ENCODE measurements around the gene RBMS3.
A peak's percentile ranks its signal among the peaks of the same experiment; 100 is the strongest.

The RBMS3 gene

DNA sequence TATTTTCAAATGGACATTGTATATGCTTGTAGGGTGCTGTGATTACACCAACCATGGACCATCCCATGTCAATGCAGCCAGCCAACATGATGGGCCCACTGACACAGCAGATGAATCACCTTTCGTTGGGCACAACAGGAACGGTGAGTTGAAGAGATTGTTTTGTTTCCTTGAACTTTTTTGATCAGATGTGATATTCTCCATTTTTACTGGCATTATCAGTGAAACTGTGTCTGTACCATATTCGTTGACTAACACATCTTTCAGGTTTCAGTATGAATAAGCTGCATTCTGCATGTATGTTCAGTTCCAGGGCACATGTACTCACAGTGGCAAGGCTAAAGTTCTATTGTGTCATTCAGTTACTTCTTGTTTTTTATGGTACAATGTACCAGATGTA is 655.2 kb downstream of the RBMS3 start:
- DNase-seq (ENCODE audit: low spot score): no peak

DNA sequence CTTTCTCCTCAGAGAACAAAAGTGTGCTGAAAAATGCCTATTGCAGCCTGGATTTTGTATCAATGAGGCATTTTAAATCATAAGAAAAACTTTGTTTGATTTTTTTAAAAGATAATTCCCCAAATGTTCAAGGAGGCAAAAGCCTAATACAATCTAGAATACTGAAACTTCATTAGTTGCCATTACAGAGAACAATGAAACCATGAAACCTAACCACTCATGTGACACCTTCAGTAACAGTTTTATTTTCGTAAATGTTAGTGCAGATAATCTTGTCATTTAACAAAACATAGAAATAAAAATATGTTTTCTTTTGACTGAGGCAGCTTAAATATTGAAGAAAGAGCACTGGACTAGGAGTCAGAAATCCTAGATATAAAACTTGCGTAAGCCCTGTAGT is 655.9 kb downstream of the RBMS3 start:
- no peak for DNase-seq (ENCODE audit: low spot score)

DNA sequence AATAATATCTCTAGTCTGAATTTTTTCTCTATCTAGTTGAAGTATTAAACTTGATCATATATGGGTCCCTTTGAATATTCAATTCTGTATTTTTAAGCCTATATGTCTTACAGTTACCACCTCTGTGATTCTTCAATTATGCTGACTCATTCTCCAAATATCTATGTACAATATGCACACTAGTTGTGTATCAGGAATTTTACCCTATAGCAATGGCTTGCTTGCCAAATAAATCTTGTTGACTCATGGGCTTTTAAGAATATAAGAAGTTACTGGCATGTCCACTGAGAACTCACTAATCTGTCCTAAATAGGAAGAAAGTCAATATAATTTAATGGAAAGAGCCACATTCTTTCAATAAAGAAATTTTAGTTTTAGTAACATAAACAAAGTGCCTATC is 656.3 kb downstream of the RBMS3 start:
- DNase-seq (ENCODE audit: low spot score): no peak

DNA sequence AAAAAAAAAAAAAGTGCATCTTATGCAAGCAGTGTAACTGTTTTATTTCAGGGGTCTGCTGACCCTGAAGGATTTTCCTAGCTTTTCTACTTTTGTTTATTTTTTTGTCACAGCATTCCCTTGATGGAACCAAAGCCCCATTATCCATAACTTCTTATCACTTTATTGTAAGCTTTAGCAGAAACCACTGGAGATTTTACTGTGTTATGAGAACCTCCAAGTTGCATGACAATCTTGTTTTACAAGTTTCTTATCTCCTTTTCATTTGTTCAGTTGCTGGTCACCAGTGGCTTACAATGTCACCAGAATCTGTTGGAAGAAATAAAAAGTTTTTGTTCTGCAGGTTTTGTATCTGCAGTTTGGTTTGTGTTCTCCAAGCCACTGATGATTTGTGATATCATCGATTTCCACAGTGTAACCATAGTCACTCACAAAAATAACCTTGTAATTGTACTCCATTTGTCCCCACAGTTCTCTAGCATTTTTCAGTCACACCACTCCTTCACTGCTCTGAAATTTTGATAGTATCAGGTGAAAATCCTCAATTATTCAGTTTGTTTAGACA is 660.0 kb downstream of the RBMS3 start:
- DNase-seq (ENCODE audit: low spot score): no peak

DNA sequence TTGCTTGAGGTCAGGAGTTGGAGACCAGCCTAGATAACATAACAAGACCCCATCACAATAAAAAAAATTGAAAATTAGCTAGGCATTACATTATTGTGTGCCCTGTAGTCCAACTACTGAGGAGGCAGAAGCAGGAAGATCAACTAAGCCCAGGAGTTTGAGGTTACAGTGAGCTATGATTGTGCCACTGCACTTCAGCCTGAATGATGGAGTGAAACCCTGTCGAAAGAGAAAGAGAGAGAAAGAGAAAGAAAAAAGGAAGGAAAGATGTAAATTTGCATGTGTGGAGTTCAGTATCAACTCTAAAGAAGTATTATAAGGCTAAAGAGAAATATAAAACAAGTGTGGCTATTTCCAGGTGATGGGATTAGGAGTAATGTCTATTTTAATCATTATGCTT is 661.4 kb downstream of the RBMS3 start:
- no peak for DNase-seq (ENCODE audit: low spot score)

DNA sequence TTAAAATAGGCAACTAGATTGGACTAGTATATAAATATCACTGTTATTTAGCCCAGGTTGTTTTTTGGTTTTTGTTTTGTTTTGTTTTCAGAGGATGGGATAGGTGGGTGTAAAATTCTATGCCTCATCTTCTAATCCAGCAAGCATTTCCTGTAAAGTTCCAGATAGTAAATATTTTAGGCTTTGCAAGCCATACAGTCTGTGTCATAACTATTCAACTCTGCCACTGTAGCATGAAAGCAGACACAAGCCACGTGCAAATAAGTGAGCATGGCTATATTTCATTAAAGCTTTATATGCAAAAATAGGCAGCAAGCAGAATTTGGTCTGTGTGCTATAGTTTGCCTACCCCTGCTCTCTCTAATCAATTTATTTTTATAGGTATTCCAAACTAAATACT is 668.3 kb downstream of the RBMS3 start:
- no peak for DNase-seq (ENCODE audit: low spot score)

DNA sequence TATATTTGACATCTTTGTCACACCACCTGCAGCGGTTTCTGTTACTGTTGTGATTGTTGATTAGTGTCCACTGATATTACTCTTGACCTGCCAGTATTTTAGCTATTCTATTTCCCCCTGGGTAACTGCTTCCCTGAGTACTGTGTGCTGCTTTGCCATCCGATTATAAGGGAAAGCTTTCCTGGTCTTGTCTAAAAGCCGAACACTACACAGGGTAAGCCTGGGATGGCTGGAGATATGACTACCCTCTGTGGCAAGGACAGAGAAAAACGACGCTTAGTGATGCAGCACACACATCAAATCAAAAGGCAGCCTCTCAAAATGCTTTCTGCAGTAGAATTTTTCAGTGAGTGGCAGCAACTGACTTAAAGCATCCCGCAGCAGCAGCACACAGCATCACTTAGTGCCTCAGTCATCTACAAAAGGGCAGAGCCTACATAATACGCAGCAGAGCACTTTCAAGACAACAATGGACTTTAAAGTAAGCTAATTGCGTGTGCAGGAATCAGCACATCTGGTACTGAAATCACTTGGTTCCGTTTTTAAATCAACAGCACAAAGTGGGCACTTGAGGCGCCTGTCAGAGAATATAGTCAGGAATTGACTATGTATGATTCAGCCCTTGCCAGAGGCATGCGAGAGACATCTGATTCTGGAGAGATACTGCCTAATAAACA is 669.2 kb downstream of the RBMS3 start:
- DNase-seq (ENCODE audit: low spot score): peak; percentile 49

DNA sequence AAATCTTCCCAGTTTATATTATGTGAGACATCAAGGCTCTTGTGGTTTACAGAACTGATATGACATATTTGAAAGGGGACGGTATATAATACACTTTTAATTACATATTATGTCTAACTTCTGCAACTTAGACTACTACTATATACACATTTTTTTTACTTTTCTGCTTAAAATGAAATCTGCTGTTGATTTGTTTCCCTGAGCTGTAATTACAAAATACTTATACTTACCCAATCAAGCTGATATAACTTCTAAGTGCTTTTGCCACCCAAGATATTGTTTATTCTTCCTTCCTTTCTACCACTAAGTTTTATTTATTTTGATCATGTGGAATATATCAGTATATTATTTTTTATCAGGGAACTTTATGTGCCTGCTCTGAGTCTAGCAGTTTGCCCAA is 671.6 kb downstream of the RBMS3 start:
- DNase-seq (ENCODE audit: low spot score): no peak

DNA sequence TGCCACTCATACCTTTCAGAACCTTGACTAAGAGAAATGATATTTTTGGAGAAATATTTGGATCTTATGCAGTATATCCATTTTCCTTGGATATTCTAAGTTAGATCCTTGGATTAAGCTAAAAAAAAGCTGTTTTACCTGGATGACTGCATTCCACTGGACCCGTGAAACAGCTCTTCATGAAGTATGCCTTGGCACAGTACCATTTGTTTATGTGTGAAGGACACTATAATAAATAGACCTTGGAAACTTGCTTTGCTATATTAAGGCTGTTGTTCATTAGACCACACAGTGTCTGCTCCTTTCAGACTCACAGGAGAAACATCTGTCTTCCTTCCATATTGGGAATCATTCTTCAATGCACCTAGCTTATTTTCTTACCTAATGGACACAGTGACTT is 674.5 kb downstream of the RBMS3 start:
- no peak for DNase-seq (ENCODE audit: low spot score)

DNA sequence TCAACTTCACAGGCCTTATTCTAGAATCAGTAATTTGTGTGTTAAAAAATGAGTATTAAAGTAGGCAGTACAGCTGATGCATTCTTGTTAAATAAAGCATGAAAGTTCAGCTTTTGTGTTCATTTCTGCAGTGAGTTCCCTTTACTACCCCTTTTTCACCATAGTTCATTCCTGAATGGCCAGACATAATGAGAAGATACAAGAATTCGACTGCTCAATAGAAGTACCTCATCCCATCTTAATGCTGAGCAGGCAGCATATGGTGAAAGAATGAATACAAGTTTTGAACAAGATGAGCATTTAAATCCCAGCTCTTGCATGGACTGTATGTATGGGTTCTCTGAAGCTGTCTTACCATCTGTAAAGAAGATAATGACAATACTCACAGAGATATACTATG is 677.9 kb downstream of the RBMS3 start:
- no peak for DNase-seq (ENCODE audit: low spot score)

DNA sequence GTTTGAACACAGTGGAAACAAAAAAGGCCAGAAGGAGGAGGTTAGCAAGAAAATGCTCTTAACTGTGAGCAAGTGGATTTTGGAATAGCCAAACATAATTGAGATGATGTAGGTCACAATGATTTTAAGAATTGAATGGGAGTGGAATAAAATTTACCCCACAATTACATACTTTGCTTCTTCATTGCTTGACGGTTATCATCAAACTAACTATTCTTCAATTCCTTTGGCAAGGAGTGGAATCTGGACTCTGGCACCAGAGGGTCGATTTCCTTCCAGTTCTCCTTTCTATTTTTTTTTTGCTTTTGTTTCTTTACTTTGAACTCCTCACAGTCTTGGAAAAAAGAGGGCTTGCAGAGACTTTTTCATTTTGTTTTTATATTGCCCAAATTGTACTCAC is 691.0 kb downstream of the RBMS3 start:
- no peak for DNase-seq (ENCODE audit: low spot score)

DNA sequence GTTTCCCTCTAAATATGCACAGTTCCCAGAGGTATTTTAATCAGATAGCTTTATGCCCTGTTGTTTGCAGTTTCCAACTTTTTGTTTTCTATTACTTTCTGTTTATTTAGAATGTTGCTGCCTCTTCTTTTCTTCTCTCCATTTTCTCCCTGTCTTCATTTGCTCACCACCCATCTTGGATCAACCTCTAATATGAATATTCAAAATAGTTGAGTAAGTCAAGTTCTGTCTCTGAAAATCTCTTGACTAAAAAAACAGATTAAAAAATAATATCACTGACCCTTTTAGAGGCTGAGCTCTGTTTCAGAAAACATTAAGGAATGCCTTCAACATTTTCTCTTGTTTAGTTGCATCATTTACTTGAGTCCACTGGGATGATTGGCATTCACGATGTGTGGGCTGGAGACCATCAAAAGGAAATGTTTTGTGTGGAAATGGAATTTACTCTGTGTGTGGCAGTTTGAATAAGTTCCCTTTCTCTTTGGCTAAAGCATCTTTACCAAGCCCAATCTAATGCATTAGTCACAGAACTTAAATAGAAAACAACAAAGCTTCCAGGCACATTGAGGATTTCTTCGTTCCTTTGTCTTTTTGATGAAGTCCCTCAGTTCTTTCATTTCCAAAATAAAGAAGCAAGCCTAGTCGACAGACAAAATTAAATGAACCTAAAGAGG is 691.6 kb downstream of the RBMS3 start:
- DNase-seq (ENCODE audit: low spot score): no peak

DNA sequence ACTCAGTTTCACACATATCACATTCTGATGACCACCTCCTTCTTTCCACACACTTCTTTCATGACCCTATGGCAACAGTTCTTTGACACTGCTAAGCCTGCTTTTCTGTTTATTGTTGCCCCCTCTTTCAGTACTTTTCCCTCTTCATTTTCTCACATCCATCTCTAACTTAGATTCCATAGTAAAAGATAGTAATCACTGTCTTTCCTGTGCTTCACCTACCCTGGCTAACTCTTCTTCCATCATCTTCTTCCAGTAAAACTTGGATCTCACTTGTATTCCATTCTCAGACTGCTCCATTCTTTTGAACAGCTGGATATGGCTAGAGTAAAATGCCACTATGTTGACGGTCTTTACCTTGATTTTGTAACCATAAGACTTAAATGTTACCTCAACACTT is 692.9 kb downstream of the RBMS3 start:
- DNase-seq (ENCODE audit: low spot score): no peak

DNA sequence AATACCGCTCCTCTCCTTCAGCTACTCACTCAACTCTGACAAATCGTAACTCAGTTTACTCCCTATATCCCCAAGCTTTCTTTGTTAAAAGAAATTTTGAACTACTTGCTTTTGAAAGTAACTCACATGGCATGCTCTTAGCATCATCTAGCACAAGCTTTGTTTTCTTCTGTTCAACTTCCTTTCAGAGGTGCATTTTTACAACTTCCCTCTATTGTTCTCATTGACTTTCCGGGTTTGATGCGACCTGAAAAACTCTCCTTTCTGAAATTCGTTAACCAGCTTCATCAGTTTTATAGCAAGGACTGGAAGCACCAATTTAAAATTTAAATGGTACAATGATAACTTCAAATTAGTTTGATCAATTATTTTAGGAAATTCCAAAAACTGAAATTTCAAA is 696.0 kb downstream of the RBMS3 start:
- no peak for DNase-seq (ENCODE audit: low spot score)

DNA sequence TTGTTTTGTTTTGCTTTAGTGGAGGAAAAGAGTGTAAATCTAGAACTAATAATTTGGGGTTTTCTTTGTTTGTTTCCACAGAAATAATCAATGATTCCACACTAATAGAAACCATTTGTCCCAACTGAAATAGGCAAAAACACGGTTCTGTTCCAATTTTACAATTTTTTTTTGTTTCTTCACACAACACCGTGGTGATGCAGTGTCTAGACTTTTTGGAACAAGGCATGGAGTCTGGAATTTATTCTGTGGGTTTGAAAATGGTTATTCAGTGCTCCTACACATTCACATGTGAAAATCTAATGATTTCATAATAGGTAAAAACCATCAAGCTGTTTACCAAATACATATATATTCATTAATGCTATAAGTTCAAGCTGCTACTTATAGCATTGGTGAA is 696.5 kb downstream of the RBMS3 start:
- DNase-seq (ENCODE audit: low spot score): no peak

DNA sequence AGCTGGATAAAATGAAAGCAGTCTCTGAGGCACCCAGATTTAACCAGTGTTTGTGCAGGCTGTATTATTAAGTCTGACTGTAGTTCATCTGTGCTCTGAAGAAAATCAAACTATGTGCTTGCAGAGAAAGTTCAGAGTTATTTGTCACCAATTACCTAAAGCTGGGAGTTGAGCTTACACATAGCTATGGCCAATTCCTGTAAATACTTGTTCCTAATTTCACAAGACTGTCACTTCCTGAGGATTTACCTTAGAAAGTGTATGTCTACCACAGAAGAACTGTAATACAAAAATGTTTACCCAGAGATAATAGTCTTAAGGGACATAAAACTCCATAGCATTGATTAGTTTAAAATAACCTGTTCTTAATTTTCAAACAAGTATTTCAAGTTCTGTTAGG is 697.2 kb downstream of the RBMS3 start:
- no peak for DNase-seq (ENCODE audit: low spot score)

DNA sequence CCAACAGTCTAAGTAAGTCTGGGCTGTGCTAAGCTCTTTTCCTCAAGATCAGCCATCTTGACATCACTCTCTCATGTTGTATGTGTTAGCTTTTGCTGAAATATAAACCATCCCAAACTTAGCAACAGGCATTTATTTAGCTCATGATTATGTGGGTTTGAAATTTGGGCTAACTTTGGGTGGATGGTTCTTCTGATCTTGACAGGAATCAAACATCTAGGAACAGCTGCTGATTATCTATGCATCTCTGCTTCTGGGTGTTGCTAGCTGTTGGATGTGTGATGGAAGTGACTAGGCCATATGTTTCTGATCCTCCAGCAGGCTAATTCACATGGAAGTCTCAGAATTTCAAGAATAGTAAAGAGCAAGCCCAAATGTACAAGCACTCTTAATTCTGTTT is 710.3 kb downstream of the RBMS3 start:
- DNase-seq (ENCODE audit: low spot score): no peak

DNA sequence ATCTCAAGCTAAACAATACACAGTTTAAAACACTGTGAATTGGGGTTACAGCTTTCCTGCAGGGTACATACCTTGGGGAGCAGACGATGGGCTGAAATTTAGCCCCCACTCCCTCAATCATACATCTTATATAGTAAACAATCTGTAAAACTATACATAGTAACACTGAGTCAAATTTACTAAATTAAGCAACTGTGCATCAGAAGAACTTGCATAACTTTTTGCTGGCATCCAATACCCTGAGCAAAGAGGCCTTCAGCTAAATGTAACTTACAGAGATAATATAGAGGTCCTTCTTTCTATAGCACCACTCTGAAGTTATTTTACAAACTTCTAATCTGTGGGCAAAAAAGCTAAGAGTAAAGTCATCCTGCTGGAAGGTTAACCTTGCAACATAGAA is 721.9 kb downstream of the RBMS3 start:
- DNase-seq (ENCODE audit: low spot score): no peak

DNA sequence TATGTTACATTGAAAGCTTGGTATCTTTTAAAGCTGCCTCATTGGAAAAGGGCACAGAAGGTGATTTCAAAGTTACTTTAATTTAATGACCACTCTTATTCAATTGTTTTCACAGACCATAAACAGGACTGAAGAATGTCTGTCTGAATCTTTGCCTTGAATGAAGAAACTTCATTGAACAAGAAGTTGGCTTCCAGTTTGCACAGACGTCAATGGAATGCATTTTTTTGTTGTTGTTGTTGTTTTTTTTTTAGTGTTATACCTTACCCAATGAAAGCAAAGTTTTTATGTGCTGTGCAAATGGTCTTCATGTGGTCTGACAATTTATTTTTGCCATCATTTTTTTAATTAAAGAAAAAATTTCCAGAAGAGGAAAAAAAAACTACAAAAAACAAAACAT is 722.9 kb downstream of the RBMS3 start:
- DNase-seq (ENCODE audit: low spot score): no peak

DNA sequence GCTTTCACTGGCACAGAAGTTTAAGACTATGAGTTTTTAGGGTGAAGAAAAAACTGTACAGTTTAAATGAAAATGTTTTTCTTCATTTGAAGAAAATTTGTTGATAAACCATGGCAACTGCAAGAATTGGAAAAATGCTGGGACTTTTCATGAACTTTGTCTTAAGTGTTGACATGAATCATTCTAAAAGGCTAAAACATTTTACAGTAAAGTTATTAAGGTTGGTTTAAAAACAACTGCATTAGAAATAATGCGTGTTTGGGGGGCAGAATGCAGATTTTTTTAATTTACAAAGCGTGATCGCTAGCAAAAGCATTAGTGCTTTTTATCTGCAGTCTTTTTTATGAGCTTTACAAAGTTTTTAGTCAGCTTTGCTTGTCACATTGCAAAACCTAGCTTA is 723.6 kb downstream of the RBMS3 start:
- no peak for DNase-seq (ENCODE audit: low spot score)

DNA sequence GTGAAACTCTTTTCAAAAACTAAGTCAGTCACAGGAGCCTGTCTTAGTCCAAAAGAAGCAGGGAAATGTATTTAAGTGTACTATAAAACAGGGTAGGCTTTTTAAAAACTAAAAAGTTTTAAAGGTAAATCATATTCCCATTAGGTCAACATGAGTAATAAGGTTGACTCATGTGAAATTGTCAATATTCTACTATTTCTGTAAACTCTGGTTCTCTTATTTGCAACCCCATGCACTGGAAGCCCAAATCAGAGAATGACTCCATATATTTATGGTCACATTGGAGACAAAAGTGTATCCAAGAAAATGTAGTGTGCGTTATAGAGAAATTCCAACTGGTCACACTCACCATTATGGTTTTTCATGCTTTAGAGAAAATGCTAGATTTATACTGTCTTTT is 725.2 kb downstream of the RBMS3 start:
- DNase-seq (ENCODE audit: low spot score): no peak

DNA sequence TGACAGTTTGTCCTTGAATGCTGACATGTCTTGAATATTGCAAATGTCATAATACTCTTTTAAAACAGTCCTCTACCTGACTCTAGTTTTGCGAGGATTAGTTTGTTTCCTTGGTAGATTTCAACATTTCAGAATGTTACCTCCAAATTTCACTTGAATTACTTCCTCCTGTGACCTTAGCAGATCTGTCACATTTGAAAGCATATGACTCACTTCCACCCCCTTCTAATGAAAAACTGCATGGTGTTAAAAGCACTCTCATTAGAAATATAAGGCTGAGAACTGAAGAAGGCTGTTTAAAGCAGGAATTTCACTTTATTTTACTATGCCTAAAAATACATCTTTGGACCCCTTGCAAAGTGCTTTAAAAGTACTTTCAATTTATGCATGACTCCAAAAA is 726.8 kb downstream of the RBMS3 start:
- DNase-seq (ENCODE audit: low spot score): no peak

DNA sequence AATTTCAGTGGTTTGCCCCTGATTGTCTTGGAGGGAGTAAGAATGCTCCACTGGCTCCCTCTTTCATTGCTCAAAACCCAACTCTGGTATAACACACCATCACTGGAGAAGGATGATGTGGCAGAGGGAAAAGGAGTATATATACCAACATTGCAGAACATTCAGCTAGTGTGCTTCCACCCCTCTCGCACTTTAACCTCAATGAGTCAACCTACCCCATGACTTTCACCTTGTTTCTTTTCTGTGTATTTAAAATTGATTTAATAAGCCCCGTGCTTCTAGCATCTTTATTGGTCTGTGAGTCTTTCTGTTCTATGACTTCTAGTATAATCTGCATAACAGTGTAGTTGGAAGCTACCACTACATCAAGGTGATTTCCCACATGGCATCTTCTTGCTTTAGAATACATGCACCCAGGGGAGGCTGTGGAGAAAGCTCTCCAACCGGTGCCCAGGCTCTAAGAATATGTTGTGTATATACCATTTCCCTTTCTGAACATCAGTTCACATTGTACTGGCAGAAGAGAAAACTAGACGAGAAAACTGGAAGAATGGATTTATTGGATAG is 730.4 kb downstream of the RBMS3 start:
- DNase-seq (ENCODE audit: low spot score): no peak
